Tongue (tissue), 2 donors: ENCODE results near the gene ST3GAL4. TPM values are rescaled to one million over a fixed set of nuclear protein-coding genes. Genes with fewer than 3 reads are reported as not detected.

ENCODE experiments used
- DNase-seq: peaks from one replicate; pipeline ENCODE4 v3.0.0-alpha.2; 2015
- total RNA-seq: library from RNA; depleted of rRNA; stranded (reverse); fragments of >200 nt; gene quantifications from one replicate; pipeline ENCODE4 v1.2.3, GENCODE V29; 2014

The ST3GAL4 gene
- total RNA-seq, 1 donor from 2014 or later: 30.9 TPM

DNA sequence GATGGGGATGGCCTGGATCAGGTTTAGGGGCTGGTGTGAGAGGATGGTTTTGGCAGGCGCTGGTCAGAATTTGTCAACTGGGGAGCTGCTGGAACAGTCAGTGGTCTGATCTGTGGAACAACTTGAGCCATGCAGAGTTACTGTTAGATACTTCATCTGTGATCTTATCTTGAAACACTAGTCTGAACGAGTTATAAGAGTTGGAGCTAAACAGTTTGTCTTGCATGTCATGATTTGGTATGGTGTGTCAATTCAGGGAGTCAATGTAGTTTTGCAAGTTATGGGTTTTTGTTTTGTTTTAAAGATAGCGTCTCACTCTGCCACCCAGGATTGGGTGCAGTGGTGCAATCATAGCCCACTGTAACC lies 54.1 kb downstream of the ST3GAL4 start:
- DNase-seq: no peak

DNA sequence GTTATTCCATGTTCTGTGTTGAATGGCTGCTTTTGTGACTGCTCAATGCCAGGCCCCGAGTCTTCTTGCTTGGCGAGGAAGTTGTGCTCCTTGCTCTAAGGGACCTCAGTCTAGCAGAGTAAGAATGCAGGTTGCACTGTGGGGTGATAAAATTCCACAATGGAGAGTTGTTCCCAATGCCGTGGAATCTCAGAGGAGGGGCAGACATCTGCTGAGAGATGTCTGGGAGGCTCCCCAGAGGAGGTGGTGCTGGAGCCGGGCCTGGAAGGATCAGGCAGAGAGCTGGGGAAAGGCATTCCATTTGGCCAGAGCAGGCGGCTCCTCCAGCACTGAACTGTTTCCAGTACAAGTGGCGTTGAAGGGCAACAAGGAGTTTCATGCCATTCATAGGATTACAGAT lies 55.2 kb downstream of the ST3GAL4 start:
- peak; percentile 73 for DNase-seq

DNA sequence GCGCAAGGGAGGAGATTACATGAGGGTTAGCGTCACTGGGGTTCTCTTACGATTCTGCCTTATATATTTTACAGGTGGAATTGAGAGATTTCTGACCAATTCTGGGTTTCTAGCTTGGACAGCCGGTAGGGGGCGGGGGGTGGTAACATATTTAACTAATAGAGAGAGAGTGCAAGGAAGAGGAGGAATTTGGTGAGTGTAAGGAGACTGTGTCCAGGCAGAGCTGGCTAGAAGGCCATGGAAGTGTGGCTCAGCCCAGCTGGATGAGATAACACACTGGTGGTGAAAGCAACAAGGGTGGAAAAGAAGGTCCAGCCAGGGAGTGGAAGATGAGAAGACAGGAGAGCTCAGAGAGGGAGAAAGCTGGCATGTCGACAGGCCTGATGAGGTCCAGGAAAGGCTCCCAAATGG lies 56.5 kb downstream of the ST3GAL4 start:
- peak; percentile 70 for DNase-seq

DNA sequence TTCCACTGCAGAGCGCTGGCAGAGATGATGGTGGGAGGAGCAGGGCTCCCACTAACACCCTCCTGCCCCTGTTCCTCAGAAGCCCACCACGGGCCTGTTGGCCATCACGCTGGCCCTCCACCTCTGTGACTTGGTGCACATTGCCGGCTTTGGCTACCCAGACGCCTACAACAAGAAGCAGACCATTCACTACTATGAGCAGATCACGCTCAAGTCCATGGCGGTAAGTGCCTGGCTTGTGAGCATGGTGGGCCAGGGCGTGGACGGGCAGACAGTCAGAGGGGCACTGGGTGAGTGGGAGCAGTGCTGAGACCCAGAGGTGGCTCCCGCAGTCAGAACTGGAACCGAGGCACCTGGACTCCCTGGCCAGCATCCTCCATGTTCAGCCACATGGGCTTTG lies 57.9 kb downstream of the ST3GAL4 start:
- DNase-seq: no peak

DNA sequence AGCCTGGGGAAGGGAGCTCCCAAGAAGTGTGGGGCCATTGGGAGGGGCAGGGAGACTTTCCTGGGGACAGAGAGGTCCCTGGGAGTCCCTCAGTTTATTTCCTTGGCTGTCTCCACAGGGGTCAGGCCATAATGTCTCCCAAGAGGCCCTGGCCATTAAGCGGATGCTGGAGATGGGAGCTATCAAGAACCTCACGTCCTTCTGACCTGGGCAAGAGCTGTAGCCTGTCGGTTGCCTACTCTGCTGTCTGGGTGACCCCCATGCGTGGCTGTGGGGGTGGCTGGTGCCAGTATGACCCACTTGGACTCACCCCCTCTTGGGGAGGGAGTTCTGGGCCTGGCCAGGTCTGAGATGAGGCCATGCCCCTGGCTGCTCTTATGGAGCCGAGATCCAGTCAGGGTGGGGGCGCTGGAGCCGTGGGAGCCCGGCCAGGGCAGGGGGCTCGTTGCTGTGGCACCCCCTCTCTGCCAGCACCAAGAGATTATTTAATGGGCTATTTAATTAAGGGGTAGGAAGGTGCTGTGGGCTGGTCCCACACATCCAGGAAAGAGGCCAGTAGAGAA lies 58.4 kb downstream of the ST3GAL4 start:
- no peak for DNase-seq

DNA sequence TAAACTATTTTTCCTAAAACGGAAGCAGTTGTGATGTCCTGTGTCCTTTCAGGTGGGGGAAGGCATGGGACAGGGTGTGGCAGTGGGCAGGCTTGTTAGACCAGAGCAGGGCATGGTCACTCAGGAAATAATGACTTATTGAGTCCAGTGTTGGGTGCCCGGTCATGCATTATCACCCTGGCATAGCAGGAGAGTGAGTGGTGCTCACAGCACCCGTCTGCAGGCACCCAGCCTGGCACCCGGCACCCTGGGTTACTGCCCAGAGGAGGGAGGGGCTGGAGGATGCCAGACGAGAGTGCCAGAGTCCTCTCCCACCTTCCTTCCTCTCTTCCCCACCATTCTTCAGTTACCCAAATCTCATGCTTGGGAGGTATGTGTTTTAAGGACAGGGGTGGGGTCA lies 59.1 kb downstream of the ST3GAL4 start:
- no peak for DNase-seq

DNA sequence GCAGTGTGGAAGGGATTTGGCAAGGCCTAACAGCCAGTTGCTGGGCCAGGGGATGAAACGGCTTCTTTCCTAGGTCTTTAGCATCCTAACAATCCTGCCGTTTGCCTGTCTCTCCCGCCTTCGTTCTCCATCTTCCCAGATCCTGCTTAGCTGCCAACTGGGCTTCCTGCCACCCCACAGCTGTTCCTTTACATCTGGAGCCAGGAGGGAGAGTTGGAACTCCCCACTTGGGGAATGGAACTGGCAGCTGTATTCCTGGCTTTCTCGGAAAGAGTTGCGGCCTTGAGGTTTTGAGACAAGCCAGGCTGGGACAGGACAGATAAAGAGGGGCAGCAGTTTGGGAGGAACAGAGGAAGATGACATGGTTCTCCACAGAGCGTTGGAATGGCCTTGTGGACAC lies 59.6 kb downstream of the ST3GAL4 start:
- DNase-seq: peak; percentile 99

DNA sequence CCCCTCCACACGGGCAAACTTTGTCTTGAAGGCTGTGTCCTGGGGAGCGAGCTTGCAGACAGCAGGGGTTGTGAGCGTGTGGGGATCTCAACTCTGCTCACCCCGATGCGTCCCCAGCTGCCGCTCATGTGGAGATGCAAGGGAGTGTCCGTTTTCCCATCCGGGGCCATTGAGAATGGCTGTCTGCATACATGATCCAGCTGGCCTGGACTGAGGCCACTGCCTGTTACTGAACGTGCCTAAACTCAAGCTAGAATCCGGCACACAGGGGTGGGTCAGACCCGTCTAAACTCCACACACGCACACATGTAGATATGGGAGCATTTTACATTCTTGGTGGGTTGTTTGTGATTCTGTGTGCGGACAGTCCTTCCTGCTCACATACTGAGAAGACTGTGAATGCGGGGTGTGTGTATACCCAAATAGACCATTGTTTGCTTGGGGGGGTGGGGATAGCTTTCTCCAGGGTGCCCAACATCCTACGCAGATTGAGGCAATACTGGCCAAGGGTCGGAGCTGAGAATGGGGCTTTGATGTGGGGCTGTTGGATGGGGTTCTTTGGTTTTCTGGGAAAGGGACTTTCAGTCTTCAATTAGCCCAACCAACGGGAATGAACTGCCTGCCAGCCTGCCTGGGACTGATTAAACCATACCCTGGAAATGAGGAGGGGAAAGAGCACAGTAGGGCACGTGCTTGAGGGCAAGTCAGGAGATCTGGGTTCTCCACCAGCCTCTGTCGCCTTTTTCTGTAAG lies 60.4 kb downstream of the ST3GAL4 start:
- DNase-seq: peak; percentile 96

DNA sequence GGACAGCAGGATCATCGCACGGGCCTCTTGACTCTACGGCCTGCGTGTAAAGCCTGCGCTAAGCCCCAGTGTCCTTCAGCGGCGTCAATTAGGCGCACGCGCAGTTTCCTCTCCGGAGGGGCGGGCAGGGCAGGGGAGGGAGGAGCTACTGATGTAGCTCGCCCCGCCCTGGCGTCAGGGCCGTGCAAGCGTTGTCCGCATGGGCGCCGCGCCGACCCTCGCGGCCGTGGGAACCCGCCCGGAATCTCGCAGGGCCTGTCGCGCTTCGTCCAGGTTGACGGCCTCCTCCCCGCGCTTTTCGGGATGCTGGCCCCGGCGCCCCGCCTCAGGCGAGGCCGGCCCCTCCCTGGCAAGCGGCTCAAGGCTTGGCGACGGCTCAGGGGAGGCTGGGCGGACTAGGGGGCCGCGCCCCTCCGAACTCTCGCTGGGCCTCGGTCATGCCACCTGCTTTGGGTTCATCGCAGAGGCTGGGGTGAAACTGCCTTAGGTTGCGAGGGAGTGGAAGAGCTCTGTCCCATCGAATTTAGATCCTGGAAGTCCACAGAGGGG lies 61.1 kb downstream of the ST3GAL4 start:
- peak; percentile 95 for DNase-seq

DNA sequence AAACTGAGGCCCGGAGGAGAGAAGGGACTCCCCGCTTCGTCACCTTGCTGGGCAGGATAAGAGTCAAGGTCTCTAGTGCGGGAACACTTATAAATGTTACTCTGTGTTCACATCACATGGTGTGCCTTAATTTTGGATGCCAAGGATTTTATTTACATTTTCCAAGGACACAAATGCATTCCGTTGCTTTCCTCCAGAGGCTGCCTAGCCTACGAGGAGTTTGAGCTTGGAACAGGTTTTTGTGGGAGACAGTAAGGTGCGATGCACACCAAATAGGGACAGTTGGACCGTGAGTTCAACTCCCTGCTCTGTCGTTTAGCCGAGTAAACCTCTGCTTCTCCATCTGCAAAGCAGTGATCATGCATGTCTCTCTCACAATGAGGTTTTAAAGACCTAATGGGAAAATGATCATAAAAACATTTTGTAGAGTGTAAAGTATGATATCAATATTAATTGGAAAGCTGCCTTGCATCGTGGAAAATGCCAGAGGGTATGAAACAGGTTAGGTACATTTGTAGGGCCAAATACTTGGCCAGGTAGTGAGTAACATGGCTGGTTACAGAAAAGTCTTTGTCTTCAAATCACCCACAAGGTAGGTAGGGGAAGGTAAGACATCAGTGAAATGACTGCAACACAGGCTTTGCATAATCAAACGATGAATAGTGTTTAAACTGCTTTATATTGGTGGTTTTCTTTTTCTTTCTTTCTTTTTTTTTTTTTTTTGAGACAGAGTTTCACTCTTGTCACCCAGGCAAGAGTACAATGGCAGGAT lies 61.8 kb downstream of the ST3GAL4 start:
- DNase-seq: no peak

DNA sequence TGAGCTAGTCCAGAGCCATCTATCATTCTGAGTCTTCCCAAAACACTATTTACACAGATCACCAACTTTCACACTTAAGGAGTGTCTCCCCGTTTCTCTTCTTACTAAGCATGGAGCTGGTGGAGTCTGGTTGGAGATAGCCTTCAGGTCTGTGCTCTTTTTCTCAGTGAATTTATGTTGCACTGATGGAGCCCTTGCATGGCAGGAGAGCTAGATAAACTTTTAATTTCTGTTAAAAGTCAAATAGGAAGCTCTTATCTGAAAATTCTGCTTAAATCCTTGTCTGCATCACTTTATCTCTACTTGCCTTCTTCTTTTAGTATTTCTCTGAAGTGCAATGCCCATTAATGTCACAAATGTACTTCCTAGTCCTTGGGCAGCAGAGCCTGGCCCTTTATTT lies 63.4 kb downstream of the ST3GAL4 start:
- DNase-seq: no peak

DNA sequence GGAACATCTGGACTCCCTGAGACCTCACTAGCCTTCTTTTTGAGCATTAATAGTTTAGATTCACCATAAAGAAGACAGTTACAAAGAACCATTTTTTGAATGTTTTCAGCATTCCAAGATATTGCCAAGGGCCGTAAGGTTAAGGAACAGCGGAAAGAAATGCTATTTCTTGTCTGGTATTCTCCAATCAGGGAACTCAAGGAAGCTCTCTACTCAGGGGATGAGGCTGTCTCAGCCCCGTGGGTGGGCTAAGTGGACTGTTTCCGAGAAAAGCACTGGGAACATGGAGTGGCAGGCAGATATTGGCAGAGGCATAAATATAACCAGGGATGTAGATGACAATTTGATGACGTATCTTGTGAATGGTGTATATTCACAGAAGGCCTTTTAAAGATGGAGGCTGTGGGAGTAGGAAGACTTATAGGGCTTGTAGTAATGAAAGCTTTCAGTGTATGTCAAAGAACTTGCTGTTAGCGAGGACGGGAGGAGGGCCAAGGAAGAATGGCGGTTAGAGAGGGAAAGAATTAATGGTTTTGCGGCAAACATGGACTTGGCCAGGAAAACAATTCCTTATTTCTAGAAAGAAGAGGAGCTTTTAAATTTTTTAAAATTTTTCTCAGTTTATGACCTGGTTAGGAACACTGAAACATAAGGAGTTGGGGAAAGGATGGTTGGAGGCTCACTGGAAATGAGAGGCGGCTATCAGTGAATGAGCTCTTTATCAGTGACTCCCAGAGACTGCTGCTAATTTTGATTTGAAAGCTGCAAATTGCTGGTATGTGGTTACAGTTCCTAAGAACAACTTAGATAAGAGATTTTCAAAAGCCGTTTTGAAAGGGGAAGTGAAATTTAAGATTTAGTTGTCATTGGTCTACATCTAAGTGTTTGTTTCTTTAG lies 64.6 kb downstream of the ST3GAL4 start:
- peak; percentile 77 for DNase-seq

DNA sequence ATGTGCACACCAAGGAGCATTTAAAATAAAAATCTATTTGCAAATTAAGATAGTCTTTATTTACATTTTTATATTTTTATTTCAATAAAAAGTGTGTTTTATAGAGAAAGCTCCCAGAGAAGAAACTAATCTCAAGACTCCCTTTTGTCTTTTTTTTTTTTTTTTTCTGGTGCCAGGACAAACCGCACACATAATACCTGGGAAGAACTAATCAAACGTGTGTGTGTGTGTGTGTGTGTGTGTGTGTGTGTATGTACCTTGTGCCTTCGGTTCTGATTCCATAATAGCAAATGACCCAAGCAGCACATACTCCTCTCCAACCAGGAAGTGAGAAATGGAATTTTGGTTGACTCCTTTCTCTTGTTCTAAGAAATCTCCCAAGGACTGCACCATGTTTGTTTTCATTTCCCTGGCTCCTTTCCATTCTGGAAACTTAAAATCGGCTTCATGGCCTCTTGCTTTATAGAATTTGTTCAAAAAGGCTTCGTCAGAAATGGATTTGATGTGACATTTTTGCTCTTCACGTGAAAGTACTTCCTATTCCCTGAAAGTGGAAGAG lies 65.3 kb downstream of the ST3GAL4 start:
- peak; percentile 33 for DNase-seq

DNA sequence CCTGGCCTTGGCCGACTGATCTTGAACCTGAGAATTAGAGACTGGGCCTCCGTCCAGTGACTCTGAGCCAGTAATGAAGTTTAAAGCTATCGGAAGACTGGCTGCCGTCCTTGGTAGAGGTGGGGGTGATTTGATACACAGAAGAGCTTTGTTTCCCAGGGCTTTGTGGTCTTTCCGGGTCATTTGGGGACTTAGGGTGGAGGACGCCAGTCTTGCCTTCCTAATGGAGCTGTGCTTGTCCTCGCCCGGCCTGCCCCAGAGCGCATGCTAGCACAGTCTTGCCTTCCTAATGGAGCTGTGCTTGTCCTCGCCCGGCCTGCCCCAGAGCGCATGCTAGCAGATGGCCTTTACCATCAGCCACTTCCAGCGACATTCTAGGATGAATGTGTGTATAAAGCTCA lies 65.8 kb downstream of the ST3GAL4 start:
- no peak for DNase-seq

DNA sequence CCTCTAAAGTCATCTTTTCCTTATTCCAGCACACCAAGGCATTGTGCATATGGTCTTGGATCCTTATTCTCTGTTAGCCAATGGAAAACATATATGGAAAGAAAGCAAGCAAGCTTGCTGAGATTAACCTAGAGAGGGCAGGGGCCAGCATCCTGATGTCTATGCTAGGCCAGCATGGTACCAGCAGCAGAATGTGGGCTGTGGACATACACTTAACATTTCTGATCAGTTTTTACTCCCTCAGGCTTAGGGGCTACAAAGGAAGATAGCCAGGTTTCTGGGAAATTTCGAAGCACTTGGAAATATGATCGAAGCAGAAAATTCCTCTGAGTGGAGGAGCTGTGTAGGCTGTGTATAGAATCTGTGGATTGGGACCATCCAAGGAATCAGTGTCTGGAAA lies 67.0 kb downstream of the ST3GAL4 start:
- DNase-seq: no peak

DNA sequence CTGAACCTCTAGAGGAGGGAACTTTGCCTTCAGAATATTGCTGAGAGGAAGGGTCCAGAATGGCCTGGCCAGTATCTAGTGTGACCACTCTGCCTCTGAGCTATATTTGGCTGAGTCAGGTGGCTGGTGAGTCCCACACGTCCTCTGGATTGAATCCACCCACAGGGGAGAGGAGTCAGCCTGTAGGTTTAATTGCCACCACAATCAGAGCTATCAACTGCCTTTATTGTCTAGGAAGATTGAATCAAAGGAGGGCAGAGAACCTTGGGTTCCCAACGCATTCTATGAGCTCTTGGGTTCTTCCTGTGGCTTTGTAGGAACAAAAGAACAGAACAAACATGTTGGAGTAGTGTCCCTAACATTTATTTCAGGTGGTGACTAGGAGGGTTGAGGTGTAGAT lies 67.7 kb downstream of the ST3GAL4 start:
- no peak for DNase-seq

DNA sequence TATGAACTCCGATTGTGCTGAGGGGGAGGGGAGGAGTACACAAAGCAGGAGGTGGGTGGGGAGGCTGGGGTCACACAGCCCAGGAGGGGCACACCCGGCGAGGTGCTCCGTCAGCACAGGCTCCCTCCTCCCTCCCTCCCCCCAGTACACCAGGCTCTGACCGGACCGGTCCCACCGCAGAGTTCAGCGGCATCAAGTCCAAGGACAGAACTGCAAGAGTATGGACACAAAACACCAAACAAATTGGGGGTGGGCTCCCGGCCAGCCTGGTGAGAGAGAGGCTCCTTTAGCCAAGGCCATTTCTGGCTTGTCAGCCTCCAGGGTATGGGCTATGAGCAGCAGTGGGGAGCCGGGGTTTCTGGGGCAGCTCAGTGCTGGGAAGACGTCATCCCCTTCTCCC lies 68.3 kb downstream of the ST3GAL4 start:
- no peak for DNase-seq

DNA sequence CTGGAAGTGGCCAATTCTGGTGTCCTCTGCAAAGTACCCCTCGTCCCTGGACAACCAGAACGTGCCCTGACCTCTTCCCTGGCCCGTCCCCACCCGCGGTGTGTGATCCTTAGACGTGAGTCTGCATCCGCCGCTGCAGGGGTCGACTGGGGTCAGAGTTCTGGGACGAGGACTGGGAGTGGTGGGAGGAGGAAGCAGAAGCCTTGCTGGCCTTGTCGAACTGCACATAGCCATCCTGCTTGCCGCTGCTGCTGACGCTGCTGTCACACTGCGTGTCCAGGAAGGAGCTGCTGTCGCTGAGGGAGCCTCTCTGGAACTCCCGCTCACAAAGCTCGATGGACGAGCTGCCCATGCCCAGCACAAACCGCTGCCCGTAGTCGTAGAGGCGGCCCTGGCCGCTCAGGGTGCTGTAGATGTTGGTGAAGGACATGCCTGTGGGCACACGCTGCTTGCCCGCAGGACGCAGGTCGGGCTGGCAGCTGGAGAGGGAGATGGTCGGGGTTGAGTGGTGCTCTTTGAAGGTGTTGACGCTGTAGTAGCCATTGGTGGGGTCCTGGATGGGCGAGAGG lies 69.1 kb downstream of the ST3GAL4 start:
- no peak for DNase-seq

DNA sequence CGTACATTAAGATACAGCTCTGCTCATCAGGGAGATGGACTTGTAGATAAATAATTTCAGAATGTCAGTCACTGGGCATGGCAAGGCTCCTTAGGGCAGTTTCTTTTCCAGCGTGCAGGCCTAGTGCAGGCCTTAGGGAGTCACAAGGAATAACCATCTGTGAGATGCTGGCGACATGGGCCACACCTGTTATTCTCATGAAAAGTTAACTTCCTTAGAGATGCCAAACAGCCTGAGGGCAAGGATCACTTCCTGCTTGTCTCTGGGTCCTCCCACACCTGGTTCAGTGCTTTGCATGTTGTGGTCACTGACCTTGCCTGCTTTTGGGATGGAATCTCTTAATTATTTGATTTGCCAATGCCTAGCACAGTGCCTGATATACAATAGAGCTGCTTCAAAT lies 70.6 kb downstream of the ST3GAL4 start:
- no peak for DNase-seq

DNA sequence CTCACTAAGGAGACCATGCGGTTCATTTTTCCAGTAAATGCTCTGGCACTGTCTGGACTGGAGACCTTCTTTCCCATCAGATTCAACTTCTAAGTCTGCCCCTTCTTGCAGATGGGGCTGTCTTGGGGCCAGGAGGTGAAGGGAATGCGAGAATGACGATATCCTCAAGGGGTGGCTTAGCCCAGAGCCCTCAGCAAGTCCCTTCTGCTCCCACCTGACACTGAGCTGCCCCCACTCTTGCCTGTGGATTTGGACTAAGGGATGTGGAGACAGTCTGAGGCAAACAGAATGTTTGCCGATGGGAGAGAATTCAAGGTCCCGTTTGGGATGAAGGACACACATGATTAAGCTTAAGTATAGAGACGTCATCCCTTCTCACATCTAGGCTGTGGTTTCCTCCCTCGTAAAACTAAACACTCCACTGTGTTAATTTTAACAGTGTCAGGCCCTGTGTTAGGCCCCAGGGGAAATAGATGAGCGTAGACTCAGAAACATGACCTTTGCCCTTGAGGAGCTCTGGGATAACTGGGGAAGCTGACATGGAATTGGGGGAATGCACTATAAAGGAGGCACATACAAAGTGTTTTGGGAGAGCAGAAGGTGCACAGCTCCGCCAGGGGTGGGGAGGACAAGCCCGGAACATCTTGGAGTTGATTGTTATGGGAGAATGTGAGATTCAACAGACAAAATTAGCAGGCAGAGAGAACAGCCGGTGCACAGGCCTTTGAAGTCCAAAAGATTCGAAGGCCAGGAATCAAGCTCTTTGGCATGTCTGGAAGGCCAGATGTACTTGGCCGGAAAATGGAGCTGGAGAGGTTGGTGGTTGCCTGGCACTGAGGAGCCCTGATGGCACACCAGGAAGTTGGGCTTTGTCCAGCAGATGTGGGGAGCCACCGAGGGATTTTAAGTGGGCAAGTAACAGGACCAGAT lies 71.6 kb downstream of the ST3GAL4 start:
- DNase-seq: peak; percentile 77
